Measurements from ENCODE around the gene ANKH.

The ANKH gene

GRCh38 chr5:14776602-14777001 is 95.0 kb downstream of the ANKH start:
- Histone ChIP-seq H3K9me3 (ENCODE audit: insufficient read depth, low read length) (no peaks in the 10 kb centered on the region), H3K4me3 (ENCODE audit: insufficient read length, low read depth) (no peak overlapping the region), H3K4me1 (ENCODE audit: insufficient read depth, insufficient read length) (peaks cover 3% of the 10 kb centered on the region), H3K9ac (ENCODE audit: insufficient read length, low read depth) (no peak overlapping the region), H3K36me3 (ENCODE audit: insufficient read depth, insufficient read length, low read length) (no peaks in the 10 kb centered on the region), H3K27me3 (ENCODE audit: insufficient read depth, insufficient read length) (no peaks in the 10 kb centered on the region)
- TF ChIP-seq YY1 (IDR thresholded peaks at IDR 0.05; ENCODE audit: insufficient read depth, insufficient read length) (no peak), ZNF274 (IDR thresholded peaks at IDR 0.05; ENCODE audit: low read depth, low read length) (no peak), SUZ12 (IDR thresholded peaks at IDR 0.05; ENCODE audit: extremely low read depth, insufficient read depth, insufficient read length) (no peak)
- no peak for DNase-seq (ENCODE audit: low read depth, low spot score)

- Histone ChIP-seq H3K27me3 (ENCODE audit: insufficient read depth, insufficient read length) (no peaks in the 10 kb centered on the region), H3K4me1 (ENCODE audit: insufficient read depth, insufficient read length) (peaks cover 3% of the 10 kb centered on the region), H3K36me3 (ENCODE audit: insufficient read depth, insufficient read length, low read length) (no peaks in the 10 kb centered on the region), H3K9ac (ENCODE audit: insufficient read length, low read depth) (no peak overlapping the region), H3K9me3 (ENCODE audit: insufficient read depth, low read length) (no peaks in the 10 kb centered on the region), H3K4me3 (ENCODE audit: insufficient read length, low read depth) (no peak overlapping the region)
- DNase-seq (ENCODE audit: low read depth, low spot score) = no peak
- TF ChIP-seq YY1 (IDR thresholded peaks at IDR 0.05; ENCODE audit: insufficient read depth, insufficient read length) = no peak
These were observed 95.7 kb downstream of the ANKH start for GRCh38 chr5:14775857-14776256.

GRCh38 chr5:14773588-14773987 is 98.0 kb downstream of the ANKH start:
- H3K36me3 ChIP-seq (ENCODE audit: insufficient read depth, insufficient read length, low read length) = no peaks in the 10 kb centered on the region
- peaks cover 3% of the 10 kb centered on the region for H3K4me1 ChIP-seq (ENCODE audit: insufficient read depth, insufficient read length)
- no peak for TF ChIP-seq SUZ12 (IDR thresholded peaks at IDR 0.05; ENCODE audit: extremely low read depth, insufficient read depth, insufficient read length)
- TF ChIP-seq YY1 (IDR thresholded peaks at IDR 0.05; ENCODE audit: insufficient read depth, insufficient read length) = no peak
- no peaks in the 10 kb centered on the region for H3K9me3 ChIP-seq (ENCODE audit: insufficient read depth, low read length)
- DNase-seq (ENCODE audit: low read depth, low spot score) = no peak
- H3K4me3 ChIP-seq (ENCODE audit: insufficient read length, low read depth) = no peak overlapping the region
- H3K9ac ChIP-seq (ENCODE audit: insufficient read length, low read depth) = no peak overlapping the region
- H3K27me3 ChIP-seq (ENCODE audit: insufficient read depth, insufficient read length) = no peaks in the 10 kb centered on the region

GRCh38 chr5:14771972-14772371 is 99.6 kb downstream of the ANKH start:
- Histone ChIP-seq H3K4me1 (ENCODE audit: insufficient read depth, insufficient read length) (no peaks in the 10 kb centered on the region), H3K4me3 (ENCODE audit: insufficient read length, low read depth) (no peak overlapping the region), H3K9ac (ENCODE audit: insufficient read length, low read depth) (no peak overlapping the region), H3K9me3 (ENCODE audit: insufficient read depth, low read length) (no peaks in the 10 kb centered on the region), H3K27me3 (ENCODE audit: insufficient read depth, insufficient read length) (no peaks in the 10 kb centered on the region), H3K36me3 (ENCODE audit: insufficient read depth, insufficient read length, low read length) (no peaks in the 10 kb centered on the region)
- no peak for TF ChIP-seq SUZ12 (IDR thresholded peaks at IDR 0.05; ENCODE audit: extremely low read depth, insufficient read depth, insufficient read length)
- no peak for TF ChIP-seq ZNF274 (IDR thresholded peaks at IDR 0.05; ENCODE audit: low read depth, low read length)
- DNase-seq (ENCODE audit: low read depth, low spot score) = no peak

GRCh38 chr5:14771189-14771588 is 100.4 kb downstream of the ANKH start:
- Histone ChIP-seq H3K9ac (ENCODE audit: insufficient read length, low read depth) (no peak overlapping the region), H3K4me1 (ENCODE audit: insufficient read depth, insufficient read length) (no peaks in the 10 kb centered on the region), H3K4me3 (ENCODE audit: insufficient read length, low read depth) (no peak overlapping the region), H3K36me3 (ENCODE audit: insufficient read depth, insufficient read length, low read length) (no peaks in the 10 kb centered on the region), H3K27me3 (ENCODE audit: insufficient read depth, insufficient read length) (no peaks in the 10 kb centered on the region), H3K9me3 (ENCODE audit: insufficient read depth, low read length) (no peaks in the 10 kb centered on the region)
- TF ChIP-seq ZNF274 (IDR thresholded peaks at IDR 0.05; ENCODE audit: low read depth, low read length) (no peak), YY1 (IDR thresholded peaks at IDR 0.05; ENCODE audit: insufficient read depth, insufficient read length) (no peak), SUZ12 (IDR thresholded peaks at IDR 0.05; ENCODE audit: extremely low read depth, insufficient read depth, insufficient read length) (no peak)
- no peak for DNase-seq (ENCODE audit: low read depth, low spot score)

- Histone ChIP-seq H3K4me3 (ENCODE audit: insufficient read length, low read depth) (no peak overlapping the region), H3K9ac (ENCODE audit: insufficient read length, low read depth) (no peak overlapping the region)
These were observed 102.8 kb downstream of the ANKH start for GRCh38 chr5:14768508-14769365.

GRCh38 chr5:14767735-14768507 is 103.7 kb downstream of the ANKH start:
- H3K9me3 ChIP-seq (ENCODE audit: insufficient read depth, low read length) = no peaks in the 10 kb centered on the region
- TF ChIP-seq YY1 (IDR thresholded peaks at IDR 0.05; ENCODE audit: insufficient read depth, insufficient read length) (no peak), ZNF274 (IDR thresholded peaks at IDR 0.05; ENCODE audit: low read depth, low read length) (no peak), SUZ12 (IDR thresholded peaks at IDR 0.05; ENCODE audit: extremely low read depth, insufficient read depth, insufficient read length) (no peak)
- no peaks in the 10 kb centered on the region for H3K36me3 ChIP-seq (ENCODE audit: insufficient read depth, insufficient read length, low read length)
- no peak overlapping the region for H3K9ac ChIP-seq (ENCODE audit: insufficient read length, low read depth)
- no peak overlapping the region for H3K4me3 ChIP-seq (ENCODE audit: insufficient read length, low read depth)
- no peaks in the 10 kb centered on the region for H3K27me3 ChIP-seq (ENCODE audit: insufficient read depth, insufficient read length)
- DNase-seq (ENCODE audit: low read depth, low spot score) = no peak
- no peaks in the 10 kb centered on the region for H3K4me1 ChIP-seq (ENCODE audit: insufficient read depth, insufficient read length)

More at GRCh38 chr5:14768508-14769365, 102.8 kb downstream of the ANKH start:
- TF ChIP-seq YY1 (IDR thresholded peaks at IDR 0.05; ENCODE audit: insufficient read depth, insufficient read length) (no peak), SUZ12 (IDR thresholded peaks at IDR 0.05; ENCODE audit: extremely low read depth, insufficient read depth, insufficient read length) (no peak), ZNF274 (IDR thresholded peaks at IDR 0.05; ENCODE audit: low read depth, low read length) (no peak)
- Histone ChIP-seq H3K36me3 (ENCODE audit: insufficient read depth, insufficient read length, low read length) (no peaks in the 10 kb centered on the region), H3K4me1 (ENCODE audit: insufficient read depth, insufficient read length) (no peaks in the 10 kb centered on the region), H3K27me3 (ENCODE audit: insufficient read depth, insufficient read length) (no peaks in the 10 kb centered on the region), H3K9me3 (ENCODE audit: insufficient read depth, low read length) (no peaks in the 10 kb centered on the region)
- DNase-seq (ENCODE audit: low read depth, low spot score) = no peak
